ENCODE measurements around the gene COL6A1. TPM values are rescaled to one million over a fixed set of nuclear protein-coding genes. Genes with fewer than 3 reads are reported as not detected.
"Not testable (repeated sequence)": the region's sequence is repeated elsewhere in the genome, so short reads cannot be mapped to it uniquely, and the experiment has no call there.

Gene COL6A1
- total RNA-seq, 1 donor from 2014 or later = 545 TPM

DNA sequence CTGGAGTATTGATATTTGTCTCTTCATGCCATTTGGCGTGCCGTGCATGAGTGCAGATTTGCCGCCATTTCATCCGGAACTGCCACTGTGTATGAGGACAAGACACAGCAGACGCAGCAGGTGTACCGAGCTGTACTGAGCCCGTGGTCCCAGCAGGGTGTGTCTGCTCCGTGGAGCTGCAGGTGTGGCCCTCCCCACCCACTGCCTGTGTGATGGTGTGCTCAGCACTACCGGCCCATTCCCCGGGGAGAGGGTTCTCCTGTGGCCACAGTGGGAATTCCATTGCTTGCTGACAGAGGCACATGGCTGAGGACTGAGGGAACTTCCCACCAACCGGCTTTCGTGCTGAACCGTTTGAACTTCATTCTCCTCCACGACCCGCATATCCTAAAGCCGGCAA is 34.3 kb upstream of the COL6A1 start:
- no peak for DNase-seq

DNA sequence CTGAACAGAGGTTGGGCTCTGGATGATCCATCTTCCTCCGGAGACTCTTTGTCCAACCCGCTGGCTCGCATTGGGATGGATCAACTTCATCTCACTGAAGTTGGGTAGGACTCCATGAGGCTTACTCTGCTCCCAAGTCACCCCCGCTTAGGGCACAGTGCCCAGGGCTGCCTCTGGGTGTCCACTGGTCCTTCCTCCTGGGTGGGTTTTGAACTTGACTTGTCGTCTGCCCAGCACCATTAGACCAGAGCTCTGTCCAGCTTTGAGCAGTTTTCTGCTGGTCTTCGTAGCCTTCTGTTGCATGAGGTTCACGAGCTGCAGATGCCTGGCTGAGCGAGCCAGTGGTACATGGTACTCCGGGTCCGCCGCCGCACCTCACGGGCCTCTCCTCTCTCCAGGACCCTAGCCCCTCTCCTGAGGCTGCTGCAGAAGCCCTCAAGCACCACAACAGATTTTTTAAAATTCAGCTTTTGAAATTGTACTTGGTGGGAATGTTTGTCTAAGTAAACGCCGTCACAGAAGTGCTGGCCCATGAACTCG is 33.8 kb upstream of the COL6A1 start:
- no peak for DNase-seq

DNA sequence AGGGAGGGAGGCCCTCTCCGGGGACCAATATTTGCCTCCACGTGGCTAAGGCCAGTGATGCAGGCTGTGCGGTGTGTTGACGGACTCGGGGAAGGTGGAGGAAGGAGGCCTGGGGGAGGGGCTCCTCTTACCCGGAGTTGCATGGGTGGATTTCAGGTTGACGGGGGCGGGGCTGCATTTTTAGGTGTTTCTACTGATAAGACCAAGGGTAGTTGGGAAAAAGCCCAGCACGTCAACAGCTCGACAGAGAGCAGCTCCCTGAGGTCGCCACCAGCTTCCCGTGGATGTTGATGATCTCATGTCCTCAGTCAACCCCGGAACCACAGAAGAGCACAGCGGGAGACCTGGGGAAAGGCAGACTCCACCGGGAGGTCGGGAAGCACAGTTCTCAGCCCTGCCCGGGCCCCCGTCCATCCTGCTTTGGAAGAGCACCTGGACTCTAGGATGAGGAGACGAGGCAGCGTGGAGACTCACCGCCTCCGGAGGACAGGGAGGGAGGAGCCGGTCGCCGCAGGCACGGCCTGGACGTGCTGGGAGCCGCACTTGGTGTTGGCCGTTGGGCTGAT is 32.9 kb upstream of the COL6A1 start:
- no peak for DNase-seq

DNA sequence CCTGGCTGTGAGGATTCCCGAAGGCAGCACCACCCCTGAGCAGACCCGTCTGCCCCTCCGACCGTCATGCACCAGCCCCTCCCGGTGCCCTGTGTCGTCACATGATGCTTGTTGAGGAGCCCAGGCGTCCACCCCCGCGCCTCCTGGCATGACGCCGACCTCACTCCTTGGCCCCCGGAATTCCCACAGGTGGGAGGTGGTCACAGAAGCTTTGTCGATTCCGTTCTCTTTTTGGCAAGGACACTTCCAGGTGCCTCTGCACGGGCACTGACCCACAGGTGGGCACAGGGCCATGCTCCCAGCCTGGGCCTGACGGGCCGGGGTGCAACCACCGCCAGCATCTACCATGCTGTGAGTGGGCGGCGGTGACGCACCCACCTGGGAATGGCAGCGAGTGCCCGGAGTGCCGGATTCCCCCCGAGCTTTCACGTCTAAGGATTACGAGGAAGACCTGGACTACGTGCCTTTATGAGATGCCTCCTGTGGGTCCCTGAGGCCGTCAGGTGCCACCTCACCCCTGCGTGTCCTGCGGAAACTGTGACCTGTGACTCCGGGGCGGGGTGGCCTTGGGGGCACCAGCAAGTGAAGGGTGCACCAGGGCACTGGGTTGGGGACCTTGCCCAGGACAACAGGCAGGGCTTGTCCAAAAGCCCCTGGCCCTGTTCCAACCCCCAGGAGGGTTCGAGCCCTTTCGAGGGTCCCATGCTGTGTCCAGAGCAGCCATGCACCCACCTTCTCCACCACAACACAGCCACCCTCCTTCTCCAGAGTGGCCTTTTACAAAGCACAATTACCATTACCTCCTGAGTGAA is 31.4 kb upstream of the COL6A1 start:
- no peak for DNase-seq

DNA sequence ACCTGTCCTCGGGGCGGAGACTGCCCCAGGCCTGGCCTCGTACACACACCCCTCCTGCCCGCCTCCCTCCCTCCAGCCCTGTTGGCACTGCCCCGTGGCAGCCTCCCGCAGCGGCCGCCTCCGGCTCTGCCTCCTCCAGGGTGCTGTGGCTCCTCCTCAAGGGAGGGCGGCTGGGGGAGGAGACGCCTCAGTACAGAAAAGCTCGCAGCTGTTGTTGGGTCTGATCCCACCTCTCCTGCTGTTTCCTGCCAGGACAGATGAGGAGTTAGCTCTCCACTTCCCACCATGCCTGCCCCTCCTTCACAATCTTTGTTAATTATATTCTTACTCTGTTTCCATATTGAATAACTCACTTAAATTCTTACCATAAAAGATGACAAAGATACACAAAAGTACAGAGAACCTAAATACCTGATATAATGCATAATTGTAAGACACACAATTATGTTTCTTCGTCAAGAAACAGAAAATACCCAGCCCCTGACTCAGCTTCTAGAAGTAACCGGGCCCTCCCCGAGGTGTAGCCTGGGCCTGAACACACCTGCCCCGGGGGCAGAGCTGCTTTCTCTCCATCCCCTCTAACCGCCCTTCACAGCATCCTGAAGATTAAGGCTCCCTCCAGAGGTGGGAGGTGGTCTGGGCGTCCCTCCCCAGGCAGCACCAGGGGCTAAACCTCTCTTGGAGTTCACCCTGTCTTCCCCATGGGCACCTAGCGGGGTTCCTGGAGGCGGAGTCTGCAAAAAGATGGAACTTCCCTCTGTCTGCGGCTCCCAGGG is 30.6 kb upstream of the COL6A1 start:
- peak; percentile 52 for DNase-seq

DNA sequence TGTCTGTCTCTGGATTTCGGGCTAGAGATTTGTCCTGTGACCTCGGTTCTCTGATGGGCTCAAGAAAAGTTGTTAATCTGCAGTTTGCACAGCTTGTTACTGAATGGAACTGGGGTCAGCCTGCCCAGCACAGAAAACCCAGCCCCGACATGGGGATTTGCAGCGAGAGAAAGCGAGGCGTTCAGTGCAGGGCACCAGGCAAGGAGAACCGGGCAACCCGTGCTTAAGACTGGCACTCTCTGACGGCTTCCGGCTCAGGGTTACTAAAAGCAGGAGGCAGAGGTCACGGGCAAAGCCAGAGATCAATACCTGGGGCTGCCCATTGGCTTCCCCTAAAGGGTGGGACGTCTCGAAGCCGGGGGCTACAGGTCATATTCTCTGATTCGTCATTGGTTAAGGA is 29.9 kb upstream of the COL6A1 start:
- DNase-seq = no peak

DNA sequence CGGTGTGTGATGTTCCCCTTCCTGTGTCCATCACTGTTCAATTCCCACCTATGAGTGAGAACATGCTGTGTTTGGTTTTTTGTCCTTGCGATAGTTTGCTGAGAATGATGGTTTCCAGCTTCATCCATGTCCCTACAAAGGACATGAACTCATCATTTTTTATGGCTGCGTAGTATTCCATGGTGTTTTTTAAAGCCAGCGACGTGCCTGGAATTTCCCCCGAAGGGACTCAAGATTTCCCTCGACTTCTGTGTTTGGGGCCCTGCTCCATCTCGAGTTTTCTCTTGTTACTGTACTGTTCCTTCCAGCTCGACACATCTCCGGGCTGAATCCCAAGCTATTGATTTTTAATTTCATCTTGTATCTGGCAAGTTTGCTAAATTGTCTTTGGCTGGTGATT is 29.0 kb upstream of the COL6A1 start:
- not testable (repeated sequence) for DNase-seq

DNA sequence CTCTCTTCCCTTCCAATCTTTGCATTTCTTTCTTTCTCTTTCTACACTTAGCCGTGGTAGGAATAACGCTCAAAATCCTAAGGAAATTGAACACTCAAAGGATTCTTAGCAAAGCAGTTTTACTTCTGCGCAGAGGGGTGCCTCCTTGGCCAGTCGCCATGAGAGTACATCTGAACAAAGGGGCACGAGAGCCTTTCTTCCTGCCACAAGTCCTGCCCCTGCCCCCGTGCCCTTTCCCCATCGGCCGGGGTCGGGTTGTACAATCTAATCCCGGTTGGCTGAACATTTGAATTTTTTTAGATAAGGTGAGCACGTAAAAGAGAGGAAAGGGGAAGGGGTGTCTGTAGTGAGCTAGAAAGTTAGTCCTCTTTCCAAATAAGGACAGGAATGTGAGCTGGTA is 28.6 kb upstream of the COL6A1 start:
- no peak for DNase-seq

DNA sequence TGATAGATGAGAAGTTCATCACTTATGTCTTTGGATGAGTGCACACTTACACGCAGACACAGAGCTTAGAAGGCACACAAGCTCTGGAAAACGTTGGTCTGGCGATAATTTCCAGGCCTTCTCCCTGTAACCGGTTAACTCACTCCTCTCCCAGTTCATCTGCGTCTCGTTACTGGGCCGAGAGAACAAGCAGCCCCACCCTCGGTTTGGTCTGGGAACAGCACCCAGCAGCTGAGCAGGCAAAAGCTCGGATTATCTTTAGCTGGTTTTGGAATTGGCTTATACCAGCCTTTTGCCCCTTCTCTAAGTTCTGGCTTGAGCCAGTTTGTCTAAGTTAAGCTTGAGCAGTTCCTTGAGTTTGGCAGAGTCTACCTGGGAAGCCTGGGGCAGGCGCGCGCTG is 27.3 kb upstream of the COL6A1 start:
- DNase-seq = no peak

DNA sequence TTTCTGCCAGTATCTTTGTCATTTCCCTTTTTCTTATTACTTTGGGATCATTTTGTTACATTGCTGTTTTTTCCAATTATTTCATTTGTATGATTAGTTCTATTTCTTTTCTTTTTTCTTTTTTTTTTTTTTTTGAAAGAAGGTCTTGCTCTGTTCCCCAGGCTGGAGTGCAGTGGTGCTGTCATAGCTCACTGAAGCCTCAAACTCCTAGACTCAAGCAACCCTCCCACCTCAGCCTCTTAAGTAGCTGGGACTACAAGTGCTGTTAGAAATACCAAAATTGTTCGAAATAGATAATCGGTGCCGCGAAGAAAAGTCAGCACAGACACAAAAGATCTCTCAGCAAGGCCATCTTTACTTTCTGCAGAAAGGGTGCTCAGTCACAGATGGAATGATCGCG is 26.6 kb upstream of the COL6A1 start:
- no peak for DNase-seq

DNA sequence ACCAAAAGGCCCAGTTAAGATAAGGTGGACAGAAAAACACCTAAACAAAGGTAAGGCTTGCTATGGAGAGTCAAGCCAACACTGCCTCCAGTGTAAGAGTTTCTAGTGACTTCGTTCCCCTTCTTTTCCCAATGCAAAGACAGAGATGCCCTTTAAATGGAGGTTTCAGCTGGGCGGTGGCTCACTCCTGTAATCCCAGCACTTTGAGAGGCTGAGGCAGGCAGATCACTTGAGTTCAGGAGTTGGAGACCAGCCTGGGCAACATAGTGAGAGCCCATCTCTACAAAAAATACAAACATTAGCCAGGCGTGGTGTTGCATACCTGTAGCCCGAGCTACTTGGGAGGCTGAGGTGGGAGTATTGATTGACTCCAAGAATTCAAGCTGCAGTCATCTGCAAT is 24.0 kb upstream of the COL6A1 start:
- no peak for DNase-seq

DNA sequence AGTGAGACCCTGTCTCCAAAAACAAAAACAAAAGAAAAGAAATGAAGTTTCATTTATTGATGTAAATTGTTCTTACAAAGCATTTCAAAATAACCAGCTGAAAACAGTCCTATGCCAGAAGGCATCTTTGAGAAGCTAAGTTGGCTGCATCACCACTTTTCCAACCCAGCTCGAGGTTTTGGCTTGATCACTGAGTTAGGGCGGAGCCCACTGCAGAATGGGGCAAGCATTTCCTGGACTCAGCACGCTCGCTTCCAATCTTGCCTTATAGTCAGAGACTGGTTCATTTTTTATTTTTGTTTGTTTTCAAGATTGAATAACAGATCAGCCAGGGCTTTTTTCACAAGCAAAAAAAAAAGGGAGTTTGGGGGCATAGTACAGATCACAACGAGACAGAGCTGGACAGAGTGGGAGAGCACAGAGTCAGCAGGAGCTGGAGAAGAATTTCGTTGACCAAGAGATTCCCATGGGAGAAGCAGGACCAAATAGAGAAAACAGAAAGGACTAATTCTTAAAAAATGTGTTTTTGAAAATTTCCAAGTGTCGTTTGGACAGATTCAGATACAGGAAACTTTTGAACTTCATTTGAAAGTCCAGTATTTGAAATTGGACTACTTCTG is 23.5 kb upstream of the COL6A1 start:
- DNase-seq = peak; percentile 51

DNA sequence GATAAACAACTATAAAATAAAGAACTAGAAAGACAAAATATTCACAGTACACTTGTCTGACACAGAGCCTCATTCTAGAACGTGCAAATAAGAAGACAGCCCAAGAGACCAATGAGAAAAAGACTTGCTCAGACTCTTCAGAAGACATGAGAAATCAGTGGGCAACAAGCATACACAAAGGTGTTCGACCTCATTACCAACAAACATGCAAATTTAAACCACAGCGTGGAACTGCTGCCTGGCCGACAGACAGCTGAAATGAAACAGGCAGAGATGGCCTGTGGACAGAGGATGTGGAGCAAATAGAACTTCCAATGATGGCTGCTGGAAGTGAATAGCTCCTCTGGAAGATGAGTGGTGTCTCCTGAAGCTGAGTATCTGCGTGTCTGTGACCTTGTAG is 22.4 kb upstream of the COL6A1 start:
- DNase-seq = no peak

DNA sequence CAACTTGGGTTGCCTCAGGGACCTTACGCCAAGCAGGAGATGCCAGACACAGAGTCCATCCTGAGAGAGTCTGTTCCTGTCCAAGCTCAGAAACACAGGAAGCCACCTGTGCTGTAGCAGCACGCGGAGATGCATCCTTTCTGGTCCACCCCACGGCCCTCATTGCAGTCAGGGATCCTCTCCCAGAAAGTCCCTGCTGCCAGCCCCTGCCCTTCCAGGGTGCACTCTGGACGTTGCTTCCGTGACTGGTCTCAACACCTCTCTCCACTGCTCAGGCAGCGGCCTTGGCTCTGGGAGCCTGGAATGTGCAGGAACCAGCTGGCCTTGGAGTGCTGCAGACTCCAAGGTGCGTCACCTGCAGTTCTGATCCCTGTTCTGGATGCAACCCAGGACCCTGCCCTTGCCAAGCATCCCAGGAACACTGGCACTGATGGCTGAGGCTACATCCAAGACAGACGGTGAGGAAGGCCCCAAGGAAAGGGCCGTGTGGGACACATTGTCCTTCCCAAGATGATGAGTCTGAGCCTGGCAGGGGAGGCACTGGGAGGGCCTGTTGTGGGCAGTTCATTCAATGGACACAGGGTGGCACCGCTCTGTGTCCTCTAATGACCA is 21.7 kb upstream of the COL6A1 start:
- no peak for DNase-seq

DNA sequence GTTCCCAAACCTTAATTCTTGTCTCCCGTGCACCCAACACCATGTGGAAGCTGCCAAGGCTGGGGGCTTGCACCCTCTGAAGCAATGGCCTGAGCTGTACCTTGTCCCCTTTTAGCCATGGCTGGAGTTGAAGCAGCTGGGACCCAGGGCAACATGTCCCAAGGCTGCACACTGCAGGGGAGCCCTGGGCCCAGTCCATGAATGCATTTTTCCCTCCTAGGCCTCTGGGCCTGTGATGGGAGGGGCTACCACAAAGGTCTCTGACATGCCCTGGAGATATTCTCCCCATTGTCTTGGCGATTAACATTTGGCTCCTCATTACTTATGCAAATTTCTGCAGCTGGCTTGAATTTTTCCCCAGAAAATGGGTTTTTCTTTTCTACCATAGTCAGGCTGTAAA is 20.2 kb upstream of the COL6A1 start:
- DNase-seq = not testable (repeated sequence)

DNA sequence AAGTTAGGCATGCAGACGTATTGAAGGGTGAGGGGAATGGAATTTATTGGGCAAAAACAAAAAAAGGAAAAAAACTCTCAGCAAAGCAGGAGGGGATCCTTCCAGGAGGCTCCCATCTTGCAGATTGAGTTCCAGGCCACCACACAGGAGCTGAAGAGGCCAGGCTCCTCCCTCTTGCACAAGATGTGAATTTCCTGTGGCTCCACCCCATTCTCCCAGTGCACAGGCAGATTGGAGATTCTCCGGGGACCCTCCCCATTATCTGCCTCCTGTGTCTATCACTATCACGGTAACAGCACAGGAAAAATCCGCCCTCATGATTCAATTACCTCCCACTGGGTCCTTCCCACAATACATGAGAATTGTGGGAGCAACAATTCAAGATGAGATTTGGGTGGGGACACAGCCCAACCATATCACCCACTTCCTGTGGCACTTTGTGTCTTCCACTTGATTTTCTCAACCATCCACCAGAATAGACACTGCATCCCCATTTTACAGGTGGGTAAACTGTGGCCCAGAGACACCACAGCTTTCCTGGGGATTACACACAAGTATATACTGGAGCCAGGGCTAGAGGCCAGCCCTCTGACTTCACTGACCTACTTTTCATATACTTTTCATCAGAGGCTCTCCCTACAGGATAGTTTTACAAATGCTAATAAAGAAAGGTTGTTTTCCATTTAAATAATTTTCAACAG is 18.9 kb upstream of the COL6A1 start:
- no peak for DNase-seq

DNA sequence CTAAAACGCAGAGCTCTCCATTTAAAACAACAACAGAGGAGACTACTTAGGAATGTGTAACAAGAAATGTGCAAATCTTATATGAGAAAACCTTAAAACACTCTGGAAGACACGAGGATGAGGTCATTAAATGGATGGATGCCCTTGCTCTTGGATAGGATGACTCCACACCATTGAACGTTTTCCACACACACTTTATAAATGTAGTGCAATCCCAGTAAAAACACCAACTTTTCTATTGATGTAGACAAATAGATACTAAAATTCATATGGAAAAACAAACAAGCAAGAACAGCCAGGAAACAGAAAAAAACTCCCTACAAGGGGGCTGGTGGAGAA is 18.4 kb upstream of the COL6A1 start:
- DNase-seq = peak; percentile 85

DNA sequence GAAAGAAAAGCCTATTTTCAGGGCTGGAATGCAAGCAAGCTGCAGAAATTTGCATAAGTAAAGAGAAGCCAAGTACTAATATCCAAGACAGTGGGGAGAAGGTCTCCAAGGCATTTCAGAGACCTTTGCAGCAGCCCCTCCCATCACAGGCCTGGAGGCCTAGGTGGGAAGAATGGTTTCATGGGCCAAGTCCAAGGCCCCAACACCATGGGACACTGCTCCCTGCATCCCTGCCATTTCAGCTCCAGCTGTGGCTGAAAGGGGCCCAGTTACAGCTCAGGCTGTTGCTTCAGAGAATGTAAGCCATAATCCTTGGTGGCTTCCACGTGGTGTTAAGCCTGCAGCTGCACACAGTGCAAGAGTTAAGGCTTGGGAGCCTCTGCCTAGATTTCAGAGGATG is 16.9 kb upstream of the COL6A1 start:
- DNase-seq = no peak

DNA sequence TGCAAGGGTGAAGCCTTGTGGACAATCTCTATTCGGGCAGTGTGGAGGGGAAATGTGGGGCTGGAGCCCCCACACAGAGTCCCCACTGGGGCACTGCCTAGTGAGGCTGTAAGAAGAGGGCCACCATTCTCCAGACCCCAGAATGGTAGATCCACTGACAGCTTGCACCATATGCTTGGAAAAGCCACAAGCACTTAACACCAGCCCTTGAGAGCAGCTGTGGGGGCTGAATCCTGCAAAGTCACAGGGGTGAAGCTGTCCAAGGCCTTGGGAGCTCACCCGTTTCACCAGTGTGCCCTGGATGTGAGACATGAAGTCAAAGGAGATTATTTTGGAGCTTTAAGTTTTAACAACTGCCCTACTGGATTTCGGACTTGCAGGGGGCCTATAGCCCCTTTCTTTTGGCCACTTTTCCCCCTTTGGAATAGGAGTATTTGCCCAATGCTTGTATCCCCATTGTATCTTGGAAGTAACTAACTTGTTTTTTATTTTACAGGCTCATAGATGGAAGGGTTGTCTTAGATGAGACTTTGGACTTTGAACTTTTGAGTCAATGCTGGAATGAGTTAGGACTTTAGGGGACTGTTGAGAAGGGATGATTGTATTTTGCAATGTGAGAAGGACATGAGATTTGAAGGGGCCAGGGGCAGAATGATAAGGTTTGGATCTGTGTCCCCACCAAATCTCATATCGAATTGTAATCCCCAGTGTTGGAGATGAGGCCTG is 16.3 kb upstream of the COL6A1 start:
- no peak for DNase-seq

DNA sequence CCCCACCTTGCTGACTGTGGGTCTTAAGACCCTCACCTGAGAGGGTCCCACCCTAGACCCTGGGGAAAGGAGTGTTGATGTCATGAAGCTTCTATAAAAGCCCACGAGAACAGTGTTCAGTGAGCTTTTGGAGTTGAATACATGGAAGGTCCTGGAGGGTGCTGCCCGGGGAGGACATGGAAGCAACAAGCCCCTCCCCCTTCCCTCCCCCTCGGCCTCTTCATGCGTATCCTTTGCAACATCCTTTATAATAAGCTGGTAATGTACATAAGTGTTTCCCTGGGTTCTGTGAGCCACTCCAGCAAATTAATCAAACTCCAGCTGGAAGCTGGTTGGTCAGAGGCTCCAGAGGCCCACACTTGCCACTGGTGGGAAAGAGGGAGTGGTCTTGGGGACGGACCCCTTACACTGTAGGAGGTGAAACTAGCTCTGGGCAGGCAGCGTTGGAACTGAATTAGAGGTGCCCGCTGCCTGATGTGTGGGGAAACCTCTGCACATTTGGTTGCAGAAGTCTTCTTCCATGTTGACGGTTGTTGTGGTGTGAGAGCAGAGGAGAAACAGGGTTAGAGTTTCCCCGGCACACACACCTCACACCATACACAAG is 14.7 kb upstream of the COL6A1 start:
- no peak for DNase-seq
